GM20000 (cell line): Measurements from ENCODE around the gene RTF2.
A peak's percentile ranks its signal among the peaks of the same experiment; 100 is the strongest.

Source experiments
- DNase-seq: peaks from one replicate; pipeline ENCODE4 v3.0.0; 2012; ENCODE audit warnings: low spot score
- CTCF ChIP-seq: IDR thresholded peaks from 2 replicates; pipeline ENCODE4 v1.5.1; 2012; ENCODE audit warnings: mild to moderate bottlenecking, control low read depth; ENCODE audit errors: extremely low read depth, missing control alignments

RTF2 gene

GRCh38 chr20:56445540-56445939, 22.9 kb upstream of the RTF2 start:
- no peak for TF ChIP-seq CTCF
- DNase-seq = no peak

- no peak for DNase-seq
- no peak for TF ChIP-seq CTCF
Observed at GRCh38 chr20:56447227-56447626, 21.2 kb upstream of the RTF2 start.

- no peak for DNase-seq
- no peak for TF ChIP-seq CTCF
Observed at GRCh38 chr20:56449459-56449858, 19.0 kb upstream of the RTF2 start.

- no peak for DNase-seq
- no peak for TF ChIP-seq CTCF
Observed at GRCh38 chr20:56451056-56451765, 17.2 kb upstream of the RTF2 start.

GRCh38 chr20:56453352-56453751, 15.1 kb upstream of the RTF2 start:
- peak; percentile 73 for DNase-seq
- no peak for TF ChIP-seq CTCF

- peak; percentile 53 for DNase-seq
Observed at GRCh38 chr20:56454754-56455153, 13.7 kb upstream of the RTF2 start.

GRCh38 chr20:56458206-56458821, 10.1 kb upstream of the RTF2 start:
- TF ChIP-seq CTCF = no peak
- no peak for DNase-seq

More at GRCh38 chr20:56454754-56455153, 13.7 kb upstream of the RTF2 start:
- no peak for TF ChIP-seq CTCF
